Naive B cell (primary cell): ENCODE results near the gene ZNF735. TPM values are rescaled to one million over a fixed set of nuclear protein-coding genes. Genes with fewer than 3 reads are reported as not detected.
"Not testable (repeated sequence)": the region's sequence is repeated elsewhere in the genome, so short reads cannot be mapped to it uniquely, and the experiment has no call there.

Source experiments
- ATAC-seq, 2 donors: fragments of 150-1000 bp; cut with Tn5 transposase; 2 replicates each; pipeline ENCODE4 v1.10.0; 2021; ENCODE audit warnings: low read depth in 2 of 2, mild to moderate bottlenecking in 2 of 2, moderate library complexity in 2 of 2
- DNase-seq: peaks from one replicate; pipeline ENCODE4 v3.0.0; 2022
- H3K27ac Mint-ChIP-seq, 6 donors: one replicate each; pipeline ENCODE4 v1.8.0; 2020 to 2022; ENCODE audit warnings: mild to moderate bottlenecking in 6 of 6, mixed read lengths in 6 of 6, moderate library complexity in 5 of 6, inconsistent platforms in 2 of 6
- H3K27me3 Mint-ChIP-seq, 3 donors: one replicate each; pipeline ENCODE4 v1.8.0; 2021 to 2022; ENCODE audit warnings: mixed read lengths in 3 of 3, mild to moderate bottlenecking in 1 of 3
- H3K36me3 Mint-ChIP-seq, 2 donors: one replicate each; pipeline ENCODE4 v1.8.0; 2020 to 2022; ENCODE audit warnings: mixed read lengths in 2 of 2, inconsistent platforms in 1 of 2, mild to moderate bottlenecking in 1 of 2
- H3K4me1 Mint-ChIP-seq, 3 donors: one replicate each; pipeline ENCODE4 v1.8.0; 2020 to 2022; ENCODE audit warnings: mixed read lengths in 3 of 3, inconsistent platforms in 1 of 3, mild to moderate bottlenecking in 1 of 3, moderate library complexity in 1 of 3
- H3K4me3 Mint-ChIP-seq, 8 donors: one replicate each; pipeline ENCODE4 v1.8.0; 2020 to 2022; ENCODE audit warnings: mild to moderate bottlenecking in 8 of 8, mixed read lengths in 8 of 8, moderate library complexity in 8 of 8, inconsistent platforms in 2 of 8
- H3K9me3 Mint-ChIP-seq, 7 donors: one replicate each; pipeline ENCODE4 v1.8.0; 2020 to 2022; ENCODE audit warnings: mixed read lengths in 7 of 7, mild to moderate bottlenecking in 5 of 7, inconsistent platforms in 2 of 7, moderate library complexity in 1 of 7
- polyA plus RNA-seq, 6 donors: library from polyadenylated mRNA; unstranded; fragments of 300-500 nt; fragmentation: Illumina TruSeq; gene quantifications; one replicate each; pipeline ENCODE4 v1.2.3, GENCODE V29; 2021; ENCODE audit warnings: low read depth in 6 of 6

The ZNF735 gene
- not detected for polyA plus RNA-seq

DNA sequence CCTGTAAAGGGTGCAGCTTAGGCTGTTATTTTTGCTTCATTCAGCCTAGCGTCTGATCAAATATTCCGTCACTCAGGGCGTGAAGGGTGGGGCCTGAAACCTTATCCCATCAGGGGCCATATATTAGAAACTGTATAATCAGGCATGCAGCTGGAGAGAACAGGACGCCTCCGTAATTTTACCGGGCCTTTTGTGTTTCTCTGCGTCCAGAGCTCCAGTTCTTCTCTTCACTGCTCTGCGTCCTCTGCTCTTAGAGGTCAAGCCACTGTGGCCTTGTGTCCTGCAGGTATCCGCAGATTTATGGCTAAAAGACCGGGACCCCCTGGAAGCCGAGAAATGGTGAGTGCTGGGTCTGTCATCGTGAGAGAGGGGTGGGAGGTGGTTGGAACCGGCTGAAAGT is at the start of gene ZNF735:
Gene ZNF735 (plus strand): TSS at position 301 of the 400 bp plus-strand sequence. CDS start 0 bp downstream, at position 301.
- H3K27me3 Mint-ChIP-seq: no peaks in the 10 kb centered on the region
- no peaks in the 10 kb centered on the region for H3K4me1 Mint-ChIP-seq
- H3K36me3 Mint-ChIP-seq: no peaks in the 10 kb centered on the region
- ATAC-seq: no peak
- no peak for DNase-seq
- H3K27ac Mint-ChIP-seq: peak within 1 kb of the TSS in 1 of 6 donors; percentile 46
- H3K9me3 Mint-ChIP-seq: peaks cover 4 to 63% (median 37%) of the 10 kb centered on the region in 7 donors
- no peak within 1 kb of the TSS for H3K4me3 Mint-ChIP-seq

- H3K27me3 Mint-ChIP-seq, ATAC-seq, H3K27ac Mint-ChIP-seq, DNase-seq, H3K36me3 Mint-ChIP-seq, H3K4me3 Mint-ChIP-seq, H3K4me1 Mint-ChIP-seq: not testable (repeated sequence)
- peaks cover 4 to 47% (median 13%) of the 10 kb centered on the region in 7 donors for H3K9me3 Mint-ChIP-seq
Observed at GRCh38 chr7:64170974-64171373, 36.0 kb upstream of the ZNF735 start.

GRCh38 chr7:64174328-64174727 is 32.7 kb upstream of the ZNF735 start:
- no peaks in the 10 kb centered on the region for H3K27me3 Mint-ChIP-seq
- H3K27ac Mint-ChIP-seq: no peak overlapping the region
- no peak overlapping the region for H3K4me3 Mint-ChIP-seq
- no peak for DNase-seq
- H3K36me3 Mint-ChIP-seq: no peaks in the 10 kb centered on the region
- H3K9me3 Mint-ChIP-seq: peaks cover 4 to 37% (median 10%) of the 10 kb centered on the region in 7 donors
- no peaks in the 10 kb centered on the region for H3K4me1 Mint-ChIP-seq
- ATAC-seq: no peak

DNA sequence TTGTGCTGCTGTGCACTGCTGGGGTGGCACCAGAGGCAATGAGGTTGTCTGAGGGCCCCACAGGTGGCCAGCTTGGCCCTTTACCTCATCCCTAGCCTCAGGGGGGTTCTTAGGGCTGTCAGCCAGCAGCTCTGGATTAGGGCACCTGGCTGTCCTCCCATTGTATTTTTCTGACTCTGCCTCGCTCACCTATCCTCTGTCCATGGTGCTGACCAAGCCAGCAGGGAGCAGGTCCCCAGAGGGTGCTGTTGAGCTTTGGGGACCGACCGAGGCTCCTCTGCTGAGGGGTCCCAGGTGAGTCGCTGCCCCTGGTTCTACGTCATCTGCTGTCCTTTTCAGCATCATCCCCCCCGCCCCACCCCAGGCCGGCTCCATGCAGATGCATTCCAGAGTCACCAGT is 32.1 kb upstream of the ZNF735 start:
- ATAC-seq: no peak
- no peak for DNase-seq
- peaks cover 0 to 1% (median under 1%) of the 10 kb centered on the region in 3 donors for H3K27me3 Mint-ChIP-seq
- H3K36me3 Mint-ChIP-seq: peaks cover 0 to 1% of the 10 kb centered on the region in 2 donors
- H3K4me1 Mint-ChIP-seq: no peaks in the 10 kb centered on the region
- no peak overlapping the region for H3K27ac Mint-ChIP-seq
- peaks cover 4 to 35% (median 8%) of the 10 kb centered on the region in 7 donors for H3K9me3 Mint-ChIP-seq
- H3K4me3 Mint-ChIP-seq: no peak overlapping the region

DNA sequence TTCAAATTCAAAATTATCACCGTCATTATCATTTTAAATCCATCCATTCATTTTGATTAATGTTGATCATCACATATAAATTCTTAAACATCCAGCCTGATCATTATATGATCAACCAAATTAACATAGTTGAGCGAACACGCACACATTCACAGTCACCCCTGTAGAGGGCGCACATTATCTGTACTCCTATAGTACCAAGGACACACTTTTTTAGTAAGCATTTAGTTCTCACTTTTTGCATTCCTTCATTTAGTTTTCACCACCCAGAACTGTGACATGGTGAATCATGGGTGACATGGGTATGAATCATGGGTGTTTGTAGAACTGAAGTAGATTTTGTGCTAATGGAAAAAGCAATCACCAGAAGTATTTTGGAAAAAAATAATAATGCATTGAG is 26.0 kb upstream of the ZNF735 start:
- Mint-ChIP-seq H3K36me3 (peaks cover 0 to 6% of the 10 kb centered on the region in 2 donors), H3K4me1 (no peaks in the 10 kb centered on the region)

GRCh38 chr7:64181586-64181985 is 25.4 kb upstream of the ZNF735 start:
- H3K27ac Mint-ChIP-seq: no peak overlapping the region
- ATAC-seq: no peak
- no peak overlapping the region for H3K4me3 Mint-ChIP-seq
- DNase-seq: no peak
- no peaks in the 10 kb centered on the region for H3K4me1 Mint-ChIP-seq
- H3K36me3 Mint-ChIP-seq: peaks cover 0 to 6% of the 10 kb centered on the region in 2 donors
- peaks cover 0 to 28% (median 12%) of the 10 kb centered on the region in 7 donors for H3K9me3 Mint-ChIP-seq
- H3K27me3 Mint-ChIP-seq: peaks cover 0 to 13% (median 11%) of the 10 kb centered on the region in 3 donors

More for the DNA sequence above, 26.0 kb upstream of the ZNF735 start:
- Mint-ChIP-seq H3K27me3 (peaks cover 0 to 13% (median 11%) of the 10 kb centered on the region in 3 donors), H3K9me3 (peaks cover 0 to 22% (median 12%) of the 10 kb centered on the region in 7 donors), H3K27ac (no peak overlapping the region), H3K4me3 (no peak overlapping the region)
- DNase-seq (no peak), ATAC-seq (no peak)

DNA sequence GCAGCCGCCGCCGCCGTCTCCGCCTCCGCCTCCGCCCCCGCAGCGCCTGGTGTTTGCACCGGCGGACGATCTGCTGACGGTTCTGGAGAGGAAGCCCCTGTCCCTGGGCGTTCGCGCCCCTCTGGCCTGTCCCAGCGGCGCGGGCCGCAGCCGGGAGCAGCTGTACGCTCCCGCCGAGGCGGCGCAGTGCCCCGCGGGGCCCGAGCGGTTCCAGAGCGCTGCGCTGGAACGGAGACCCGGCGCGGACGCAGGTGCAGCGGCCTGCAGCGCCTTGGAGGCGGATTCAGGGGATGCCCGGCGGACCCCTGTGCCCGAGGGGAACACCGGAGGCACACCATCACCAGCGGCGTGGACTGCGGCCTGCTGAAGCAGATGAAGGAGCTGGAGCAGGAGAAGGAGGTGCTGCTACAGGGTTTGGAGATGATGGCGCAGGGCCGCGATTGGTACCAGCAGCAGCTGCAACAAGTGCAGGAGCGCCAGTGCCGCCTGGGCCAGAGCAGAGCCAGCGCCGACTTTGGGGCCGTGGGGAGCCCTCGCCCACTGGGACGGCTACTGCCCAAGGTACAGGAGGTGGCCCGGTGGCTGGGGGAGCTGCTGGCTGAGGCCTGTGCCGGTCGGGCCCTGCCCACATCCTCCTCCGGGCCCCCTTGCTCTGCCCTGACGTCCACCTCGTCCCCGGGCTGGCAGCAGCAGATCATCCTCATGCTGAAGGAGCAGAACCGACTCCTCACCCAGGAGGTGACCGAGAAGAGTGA is 24.8 kb upstream of the ZNF735 start:
- ATAC-seq: no peak
- H3K36me3 Mint-ChIP-seq: peaks cover 4 to 6% of the 10 kb centered on the region in 2 donors
- H3K4me1 Mint-ChIP-seq: no peaks in the 10 kb centered on the region
- no peak overlapping the region for H3K27ac Mint-ChIP-seq
- DNase-seq: no peak
- H3K27me3 Mint-ChIP-seq: peaks cover 0 to 13% (median 11%) of the 10 kb centered on the region in 3 donors
- H3K4me3 Mint-ChIP-seq: no peak overlapping the region
- peaks cover 0 to 34% (median 15%) of the 10 kb centered on the region in 7 donors for H3K9me3 Mint-ChIP-seq

- ATAC-seq (no peak), DNase-seq (no peak)
- Mint-ChIP-seq H3K4me3 (no peak overlapping the region), H3K27ac (peak overlapping the region in 1 of 6 donors; percentile 56), H3K27me3 (peaks cover 0 to 13% (median 11%) of the 10 kb centered on the region in 3 donors), H3K9me3 (peaks cover 1 to 41% (median 16%) of the 10 kb centered on the region in 7 donors), H3K4me1 (no peaks in the 10 kb centered on the region), H3K36me3 (peaks cover 5 to 6% of the 10 kb centered on the region in 2 donors)
Observed at GRCh38 chr7:64183126-64183742, 23.8 kb upstream of the ZNF735 start.

- no peak for DNase-seq
- ATAC-seq: no peak
- peaks cover 5 to 6% of the 10 kb centered on the region in 2 donors for H3K36me3 Mint-ChIP-seq
- peaks cover 5 to 42% (median 16%) of the 10 kb centered on the region in 7 donors for H3K9me3 Mint-ChIP-seq
- H3K27me3 Mint-ChIP-seq: peaks cover 0 to 13% (median 11%) of the 10 kb centered on the region in 3 donors
- no peak overlapping the region for H3K27ac Mint-ChIP-seq
- no peak overlapping the region for H3K4me3 Mint-ChIP-seq
- H3K4me1 Mint-ChIP-seq: no peaks in the 10 kb centered on the region
Observed at GRCh38 chr7:64183827-64184372, 23.1 kb upstream of the ZNF735 start.

- ATAC-seq: no peak
- H3K27ac Mint-ChIP-seq: no peak overlapping the region
- H3K4me3 Mint-ChIP-seq: no peak overlapping the region
- peaks cover 0 to 13% (median 11%) of the 10 kb centered on the region in 3 donors for H3K27me3 Mint-ChIP-seq
- no peaks in the 10 kb centered on the region for H3K4me1 Mint-ChIP-seq
- peaks cover 5 to 47% (median 19%) of the 10 kb centered on the region in 7 donors for H3K9me3 Mint-ChIP-seq
- no peak for DNase-seq
- H3K36me3 Mint-ChIP-seq: peaks cover 5 to 6% of the 10 kb centered on the region in 2 donors
Observed at GRCh38 chr7:64184376-64184775, 22.6 kb upstream of the ZNF735 start.

- no peaks in the 10 kb centered on the region for H3K4me1 Mint-ChIP-seq
- H3K36me3 Mint-ChIP-seq: peaks cover 0 to 5% of the 10 kb centered on the region in 2 donors
- DNase-seq (no peak), ATAC-seq (no peak)
- H3K9me3 Mint-ChIP-seq: peaks cover 5 to 40% (median 15%) of the 10 kb centered on the region in 7 donors
- peak overlapping the region in 1 of 8 donors; percentile 15 for H3K4me3 Mint-ChIP-seq
- H3K27me3 Mint-ChIP-seq: no peaks in the 10 kb centered on the region
- H3K27ac Mint-ChIP-seq: no peak overlapping the region
Observed at GRCh38 chr7:64187408-64187807, 19.6 kb upstream of the ZNF735 start.

GRCh38 chr7:64192148-64192704 is 14.8 kb upstream of the ZNF735 start:
- Mint-ChIP-seq H3K4me3 (no peak overlapping the region), H3K36me3 (peaks cover 0 to under 1% of the 10 kb centered on the region in 2 donors), H3K9me3 (peaks cover 5 to 52% (median 23%) of the 10 kb centered on the region in 7 donors), H3K27me3 (no peaks in the 10 kb centered on the region), H3K4me1 (no peaks in the 10 kb centered on the region), H3K27ac (no peak overlapping the region)
- ATAC-seq: no peak
- DNase-seq: no peak

GRCh38 chr7:64192775-64193174 is 14.2 kb upstream of the ZNF735 start:
- no peaks in the 10 kb centered on the region for H3K27me3 Mint-ChIP-seq

More at GRCh38 chr7:64192775-64193174, 14.2 kb upstream of the ZNF735 start:
- H3K9me3 Mint-ChIP-seq: peaks cover 5 to 49% (median 23%) of the 10 kb centered on the region in 7 donors
- H3K4me1 Mint-ChIP-seq: no peaks in the 10 kb centered on the region
- H3K36me3 Mint-ChIP-seq: no peaks in the 10 kb centered on the region
- ATAC-seq: no peak
- H3K4me3 Mint-ChIP-seq: no peak overlapping the region
- no peak for DNase-seq
- H3K27ac Mint-ChIP-seq: no peak overlapping the region
